ENCODE data around the gene PAK6. TPM values are rescaled to one million over a fixed set of nuclear protein-coding genes. Genes with fewer than 3 reads are reported as not detected.

PAK6 gene
- total and polyA plus RNA-seq, 9 of the 15 experiments (the other 6 are each of a cell fraction or from before 2014, with no cell fraction given), result 0.03 to 0.74 (median 0.16) TPM; not detected in 2

DNA sequence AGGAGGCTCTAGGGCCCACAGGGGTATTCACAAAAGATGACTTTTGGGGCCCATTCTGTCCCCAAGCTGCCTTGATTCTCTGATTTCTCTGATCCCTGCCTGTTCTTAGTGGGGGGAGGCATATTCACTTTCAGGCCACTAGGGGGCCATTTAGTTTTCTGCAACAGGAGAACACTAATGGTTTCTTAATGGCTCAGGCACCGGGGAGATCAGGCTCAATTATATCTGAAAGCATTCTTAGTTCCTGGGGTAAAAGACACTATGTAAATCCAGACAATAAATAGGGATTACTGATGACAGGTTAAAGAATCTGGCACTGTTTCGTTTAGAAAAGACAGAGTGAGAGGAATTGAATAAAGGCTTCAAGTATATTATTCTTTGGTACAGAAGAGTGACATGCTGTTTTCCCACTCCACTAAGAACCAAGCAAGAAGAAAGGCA lies 82.1 kb downstream of the PAK6 start (continued):
- TF ChIP-seq GTF3C2 (IDR thresholded peaks at IDR 0.05; ENCODE audit: borderline replicate concordance, extremely low read depth, insufficient read length) (no peak), SP1 (CRISPR knock-in tag; IDR thresholded peaks at IDR 0.05) (peak; percentile 18; the same call in 1 of the 2 replicates), SNIP1 (IDR thresholded peaks at IDR 0.05; ENCODE audit: low read depth) (no peak), SMC3 (conservative IDR thresholded peaks at IDR 0.05; ENCODE audit: insufficient read depth, low read depth, low read length) (peak; percentile 54; the same call in 1 of the 2 replicates)
- TF ChIP-seq, protein P1, sequence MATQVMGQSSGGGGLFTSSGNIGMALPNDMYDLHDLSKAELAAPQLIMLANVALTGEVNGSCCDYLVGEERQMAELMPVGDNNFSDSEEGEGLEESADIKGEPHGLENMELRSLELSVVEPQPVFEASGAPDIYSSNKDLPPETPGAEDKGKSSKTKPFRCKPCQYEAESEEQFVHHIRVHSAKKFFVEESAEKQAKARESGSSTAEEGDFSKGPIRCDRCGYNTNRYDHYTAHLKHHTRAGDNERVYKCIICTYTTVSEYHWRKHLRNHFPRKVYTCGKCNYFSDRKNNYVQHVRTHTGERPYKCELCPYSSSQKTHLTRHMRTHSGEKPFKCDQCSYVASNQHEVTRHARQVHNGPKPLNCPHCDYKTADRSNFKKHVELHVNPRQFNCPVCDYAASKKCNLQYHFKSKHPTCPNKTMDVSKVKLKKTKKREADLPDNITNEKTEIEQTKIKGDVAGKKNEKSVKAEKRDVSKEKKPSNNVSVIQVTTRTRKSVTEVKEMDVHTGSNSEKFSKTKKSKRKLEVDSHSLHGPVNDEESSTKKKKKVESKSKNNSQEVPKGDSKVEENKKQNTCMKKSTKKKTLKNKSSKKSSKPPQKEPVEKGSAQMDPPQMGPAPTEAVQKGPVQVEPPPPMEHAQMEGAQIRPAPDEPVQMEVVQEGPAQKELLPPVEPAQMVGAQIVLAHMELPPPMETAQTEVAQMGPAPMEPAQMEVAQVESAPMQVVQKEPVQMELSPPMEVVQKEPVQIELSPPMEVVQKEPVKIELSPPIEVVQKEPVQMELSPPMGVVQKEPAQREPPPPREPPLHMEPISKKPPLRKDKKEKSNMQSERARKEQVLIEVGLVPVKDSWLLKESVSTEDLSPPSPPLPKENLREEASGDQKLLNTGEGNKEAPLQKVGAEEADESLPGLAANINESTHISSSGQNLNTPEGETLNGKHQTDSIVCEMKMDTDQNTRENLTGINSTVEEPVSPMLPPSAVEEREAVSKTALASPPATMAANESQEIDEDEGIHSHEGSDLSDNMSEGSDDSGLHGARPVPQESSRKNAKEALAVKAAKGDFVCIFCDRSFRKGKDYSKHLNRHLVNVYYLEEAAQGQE (IDR thresholded peaks at IDR 0.05; ENCODE audit: borderline replicate concordance), result peak; percentile 38; the same call in 1 of the 2 replicates
- TF ChIP-seq, protein P1 (CRISPR knock-in tag; IDR thresholded peaks at IDR 0.05; ENCODE audit: low read depth), result no peak

Measured in K562 (cell line).